GM12892 (cell line): ENCODE data around the gene NR3C2.

ENCODE experiments used
- POLR2AphosphoS5 ChIP-seq: IDR thresholded peaks from 2 replicates; pipeline ENCODE4 v1.6.1; 2011; ENCODE audit warnings: low read depth, low read length, control low read depth
- TAF1 ChIP-seq: IDR thresholded peaks from 2 replicates; pipeline ENCODE4 v1.6.1; 2011; ENCODE audit warnings: low read depth, mild to moderate bottlenecking, control low read depth, low read length, borderline replicate concordance

DNA sequence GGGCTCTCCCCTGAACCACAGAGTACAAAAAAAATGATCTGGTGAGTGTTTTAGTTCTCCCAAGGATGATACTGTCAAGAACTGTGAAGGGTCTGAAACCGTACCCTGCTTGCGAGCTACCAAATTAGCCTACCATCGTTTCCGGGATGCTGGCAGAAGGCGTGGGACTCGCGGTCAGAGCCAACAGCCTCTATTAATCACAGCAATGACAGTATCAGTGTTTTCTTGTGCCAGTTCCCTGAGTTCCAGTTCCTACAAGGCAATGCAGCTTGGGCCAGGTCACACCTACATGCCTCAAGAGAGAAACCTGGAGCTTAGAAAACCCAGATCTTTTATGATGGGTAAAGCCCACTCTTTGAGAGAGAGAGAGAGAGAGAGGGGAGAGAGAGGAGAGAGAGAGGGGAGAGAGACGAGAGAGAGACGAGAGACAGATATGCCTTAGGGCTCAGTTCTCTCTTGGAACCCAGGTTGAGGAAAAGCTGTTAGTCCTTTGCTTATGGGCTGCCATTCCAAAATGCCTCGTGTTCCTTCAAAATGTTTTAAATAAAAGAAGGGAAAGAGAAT, 382.5 kb downstream of the NR3C2 start:
- TF ChIP-seq TAF1 = no peak
- TF ChIP-seq POLR2AphosphoS5 = no peak
